Spleen (tissue), 11 donors: ENCODE results near the gene EPC2. TPM values are rescaled to one million over a fixed set of nuclear protein-coding genes. Genes with fewer than 3 reads are reported as not detected.

Experiments used
- DNase-seq: peaks from one replicate; pipeline ENCODE4 v3.0.0-alpha.2; 2020
- H3K27ac ChIP-seq, 8 donors: fragments of 200-600 bp; sonication (generic) in 7 of 8; 1 replicate in 4 of 8; 2 replicates in 4 of 8; pipeline versions ENCODE4 v1.5.0 to v1.8.0; 2016 to 2021; ENCODE audit warnings: inconsistent platforms in 4 of 8, mild to moderate bottlenecking in 4 of 8, moderate library complexity in 1 of 8
- H3K27me3 ChIP-seq, 7 donors: fragments of 200-600 bp; sonication (generic) in 6 of 7; replicated peaks in 1 of 7; 1 replicate in 4 of 7; 2 replicates in 3 of 7; pipeline versions ENCODE4 v1.5.0 to v1.8.0; 2016 to 2021; ENCODE audit warnings: inconsistent platforms in 3 of 7, mild to moderate bottlenecking in 1 of 7
- H3K36me3 ChIP-seq, 6 donors: fragments of 200-600 bp; sonication (generic) in 5 of 6; 1 replicate in 4 of 6; 2 replicates in 2 of 6; pipeline versions ENCODE4 v1.5.0 to v1.8.0; 2016 to 2021; ENCODE audit warnings: inconsistent platforms in 2 of 6
- H3K4me1 ChIP-seq, 6 donors: fragments of 200-600 bp; sonication (generic) in 5 of 6; 1 replicate in 3 of 6; 2 replicates in 3 of 6; pipeline versions ENCODE4 v1.5.0 to v1.8.0; 2016 to 2021; ENCODE audit warnings: inconsistent platforms in 3 of 6
- H3K4me3 ChIP-seq, 8 donors: fragments of 200-600 bp; sonication (generic) in 7 of 8; 1 replicate in 4 of 8; 2 replicates in 4 of 8; pipeline versions ENCODE4 v1.5.0 to v1.8.0; 2016 to 2021; ENCODE audit warnings: inconsistent platforms in 4 of 8, mild to moderate bottlenecking in 4 of 8, moderate library complexity in 2 of 8
- H3K9me3 ChIP-seq, 8 donors: fragments of 200-600 bp; sonication (generic) in 7 of 8; 1 replicate in 4 of 8; 2 replicates in 4 of 8; pipeline versions ENCODE4 v1.5.0 to v1.8.0; 2016 to 2021; ENCODE audit warnings: inconsistent platforms in 4 of 8
- CTCF ChIP-seq, 11 experiments: fragments of 200-600 bp in 7 of 11; fragments of 450-650 bp in 4 of 11; sonication (generic) in 4 of 11; IDR thresholded peaks in 8 of 11; conservative IDR thresholded peaks in 3 of 11; 1 replicate in 7 of 11; 2 replicates in 4 of 11; pipeline versions ENCODE4 v1.4.0 to v1.8.0; 2016 to 2021; ENCODE audit warnings: antibody characterized with exemption in 11 of 11, inconsistent platforms in 4 of 11, mild to moderate bottlenecking in 1 of 11
- POLR2A ChIP-seq, 3 donors: fragments of 450-650 bp; IDR thresholded peaks; one replicate each; pipeline ENCODE4 v1.5.1; 2017; ENCODE audit warnings: antibody characterized with exemption in 3 of 3, mild to moderate bottlenecking in 1 of 3
- POLR2AphosphoS5 ChIP-seq, 3 donors: sonication (generic); formaldehyde crosslinking; IDR thresholded peaks; one replicate each; pipeline ENCODE4 v1.5.1; 2017; ENCODE audit warnings: antibody characterized with exemption in 3 of 3
- WGBS, 5 donors: extraction: QIAGEN DNeasy Blood & Tissue Kit in 3 of 5; methylation state at CpG; one replicate each; pipeline versions ENCODE4 v1.1.5 to v1.1.7; 2013 to 2018; 5-methylcytosine and 5-hydroxymethylcytosine counted together
- intact Hi-C: fragments of 100-400 bp; cut with DNase I; formaldehyde crosslinking; loops from one replicate; pipeline ENCODE4 v1.15.0; 2023; ENCODE audit warnings: low total_unique reads
- polyA plus RNA-seq, 3 donors: library from polyadenylated mRNA; stranded (reverse); fragments of 200-250 nt; gene quantifications; one replicate each; pipeline ENCODE4 v1.2.1, GENCODE V29; 2013
- total RNA-seq, 7 donors: library from RNA; depleted of rRNA in 3 of 7; stranded (reverse); fragments of >200 nt in 3 of 7; fragmentation: NEBNext Ultra II Directional in 4 of 7; extraction: Animal tissue kit (Norgen Biotek cat#: 25700) in 4 of 7; gene quantifications; one replicate each; pipeline versions ENCODE4 v1.1.0 to v1.2.1, GENCODE V29; 2016 to 2021
- donor health status: healthy with polysubstance abuse.
- donor health status: DM: no; HTN: no; CAD: no; lungs with moderate emphysema.
- donor health status: DM: no; HTN: no; CAD: no.
- donor health status: Bipolar disorder and iron deficiency.
- donor health status: healthy.
- donor health status: DM: no; HTN: no; CAD: no.
- donor health status: DM: yes; HTN: yes; CAD: no.

The EPC2 gene
- total and polyA plus RNA-seq, 10 donors = 7.4 to 49.0 (median 40.7) TPM

GRCh38 chr2:148664229-148664628 is 19.7 kb downstream of the EPC2 start:
- Histone ChIP-seq H3K36me3 (no peaks in the 10 kb centered on the region), H3K4me1 (peaks cover 19 to 81% (median 65%) of the 10 kb centered on the region in 6 donors), H3K4me3 (no peak overlapping the region), H3K9me3 (peaks cover 0 to 3% (median 0%) of the 10 kb centered on the region in 8 donors), H3K27ac (no peak overlapping the region), H3K27me3 (no peaks in the 10 kb centered on the region)
- DNase-seq = no peak
- intact Hi-C loops = no loop called here
- 84 to 98% (median 92%) methylated on average over 8 of the region's 8 CpGs for WGBS, 5 donors
- no peak for TF ChIP-seq CTCF (IDR thresholded peaks at IDR 0.05 in 8 of 11, conservative IDR thresholded peaks at IDR 0.05 in 3 of 11)
- TF ChIP-seq POLR2A (IDR thresholded peaks at IDR 0.05) = no peak
- TF ChIP-seq POLR2AphosphoS5 (IDR thresholded peaks at IDR 0.05) = no peak

GRCh38 chr2:148666555-148666954 is 22.0 kb downstream of the EPC2 start:
- Histone ChIP-seq H3K4me3 (no peak overlapping the region), H3K9me3 (peaks cover 0 to 3% (median 0%) of the 10 kb centered on the region in 8 donors), H3K27ac (no peak overlapping the region), H3K4me1 (peaks cover 20 to 80% (median 53%) of the 10 kb centered on the region in 6 donors), H3K27me3 (no peaks in the 10 kb centered on the region), H3K36me3 (no peaks in the 10 kb centered on the region)
- no peak for DNase-seq
- no peak for TF ChIP-seq POLR2AphosphoS5 (IDR thresholded peaks at IDR 0.05)
- no peak for TF ChIP-seq CTCF (IDR thresholded peaks at IDR 0.05 in 8 of 11, conservative IDR thresholded peaks at IDR 0.05 in 3 of 11)
- TF ChIP-seq POLR2A (IDR thresholded peaks at IDR 0.05) = no peak
- intact Hi-C loops = no loop called here

- Histone ChIP-seq H3K27ac (no peak overlapping the region), H3K36me3 (no peaks in the 10 kb centered on the region), H3K27me3 (no peaks in the 10 kb centered on the region), H3K4me1 (peaks cover 20 to 86% (median 55%) of the 10 kb centered on the region in 6 donors), H3K9me3 (peaks cover 0 to 5% (median under 1%) of the 10 kb centered on the region in 8 donors), H3K4me3 (no peak overlapping the region)
- intact Hi-C loops = no loop called here
- TF ChIP-seq POLR2AphosphoS5 (IDR thresholded peaks at IDR 0.05) (no peak), CTCF (IDR thresholded peaks at IDR 0.05 in 8 of 11, conservative IDR thresholded peaks at IDR 0.05 in 3 of 11) (no peak), POLR2A (IDR thresholded peaks at IDR 0.05) (no peak)
- 46 to 58% (median 48%) methylated on average over 4 of the region's 4 CpGs for WGBS, 5 donors
- no peak for DNase-seq
Measured at GRCh38 chr2:148667113-148667836, 22.7 kb downstream of the EPC2 start.

- 76 to 97% (median 94%) methylated on average over 1 of the region's 1 CpG for WGBS, 5 donors
- Histone ChIP-seq H3K36me3 (no peaks in the 10 kb centered on the region), H3K4me3 (no peak overlapping the region), H3K27ac (no peak overlapping the region), H3K9me3 (peaks cover 0 to 18% (median 9%) of the 10 kb centered on the region in 8 donors), H3K4me1 (peaks cover 23 to 88% (median 67%) of the 10 kb centered on the region in 6 donors), H3K27me3 (no peaks in the 10 kb centered on the region)
- no peak for DNase-seq
- TF ChIP-seq CTCF (IDR thresholded peaks at IDR 0.05 in 8 of 11, conservative IDR thresholded peaks at IDR 0.05 in 3 of 11) (no peak), POLR2AphosphoS5 (IDR thresholded peaks at IDR 0.05) (no peak), POLR2A (IDR thresholded peaks at IDR 0.05) (no peak)
- intact Hi-C loops = no loop called here
Measured at GRCh38 chr2:148670773-148671172, 26.2 kb downstream of the EPC2 start.
